ENCODE data around the gene COQ6.
"Not testable (repeated sequence)": the region's sequence is repeated elsewhere in the genome, so short reads cannot be mapped to it uniquely, and the experiment has no call there.

The COQ6 gene

DNA sequence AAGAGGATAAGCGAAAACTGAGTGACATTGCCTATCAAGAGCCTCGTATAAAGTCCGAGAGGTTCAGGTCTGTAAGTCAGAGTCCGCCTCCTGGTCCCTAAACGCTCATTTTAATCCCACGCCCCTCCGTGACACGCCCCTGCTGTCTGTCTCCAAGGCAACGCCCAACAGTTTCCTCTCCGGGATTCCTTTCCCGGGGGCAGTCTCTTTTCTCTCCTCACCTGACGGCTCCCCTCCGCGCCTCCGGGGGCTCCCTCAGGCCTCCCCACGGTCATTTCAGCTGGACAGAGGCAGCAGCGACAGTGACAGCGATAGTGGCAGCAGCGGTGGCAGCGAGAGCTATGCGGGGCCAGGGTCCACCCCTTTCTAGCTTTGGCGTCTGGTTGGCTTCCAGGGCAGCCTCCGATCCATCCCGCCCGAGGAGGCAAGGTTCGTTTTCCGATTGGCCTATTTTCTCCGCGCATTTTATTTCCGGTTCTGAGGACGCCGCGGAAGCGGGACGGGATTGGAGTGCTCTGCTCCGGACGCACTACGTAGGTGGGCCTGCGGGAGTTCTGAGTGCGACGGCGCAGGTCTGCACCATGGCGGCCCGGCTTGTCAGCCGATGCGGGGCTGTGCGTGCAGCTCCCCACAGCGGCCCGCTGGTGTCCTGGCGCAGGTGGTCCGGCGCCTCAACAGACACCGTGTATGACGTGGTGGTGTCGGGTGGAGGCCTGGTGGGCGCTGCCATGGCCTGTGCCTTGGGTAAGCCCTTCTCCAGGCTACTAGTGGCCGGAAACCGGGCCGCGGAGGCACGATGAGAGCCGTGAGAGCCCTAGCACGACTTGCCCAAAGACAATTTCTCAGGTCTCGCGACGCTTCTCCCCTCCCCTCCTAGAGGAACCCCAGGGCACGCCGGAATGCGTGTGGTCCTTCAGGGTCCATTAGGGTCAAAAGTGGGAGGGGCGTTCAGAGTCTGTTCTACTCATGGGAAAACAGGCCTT, at the start of gene COQ6, which contains the start of gene FAM161B:
Gene COQ6 (plus strand): TSS at position 551 of the 983 bp plus-strand sequence. CDS start 31 bp downstream, at position 582.
Gene FAM161B (minus strand): TSS at position 343 of the 983 bp plus-strand sequence. CDS start 68 bp downstream, at position 275.
- peak; percentile 93 for DNase-seq

DNA sequence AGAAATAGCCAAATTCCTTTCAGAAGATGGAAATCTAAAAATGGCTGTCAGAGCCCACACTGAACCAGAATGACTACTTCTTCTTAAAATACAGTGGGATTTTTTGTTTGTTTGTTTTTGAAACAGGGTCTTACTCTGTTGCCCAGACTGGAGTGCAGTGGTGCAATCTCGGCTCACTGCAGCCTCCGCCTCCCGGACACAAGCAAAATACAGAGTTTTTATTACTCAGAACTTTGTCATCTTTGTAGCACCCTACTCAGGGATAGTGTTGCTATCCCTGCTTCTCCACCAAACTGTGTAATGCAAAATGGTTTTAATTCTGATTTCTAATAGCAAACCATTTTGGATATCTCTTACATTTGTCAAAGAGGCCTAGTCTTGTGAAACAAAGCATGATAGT, 47.1 kb upstream of the COQ6 start:
- DNase-seq: no peak

DNA sequence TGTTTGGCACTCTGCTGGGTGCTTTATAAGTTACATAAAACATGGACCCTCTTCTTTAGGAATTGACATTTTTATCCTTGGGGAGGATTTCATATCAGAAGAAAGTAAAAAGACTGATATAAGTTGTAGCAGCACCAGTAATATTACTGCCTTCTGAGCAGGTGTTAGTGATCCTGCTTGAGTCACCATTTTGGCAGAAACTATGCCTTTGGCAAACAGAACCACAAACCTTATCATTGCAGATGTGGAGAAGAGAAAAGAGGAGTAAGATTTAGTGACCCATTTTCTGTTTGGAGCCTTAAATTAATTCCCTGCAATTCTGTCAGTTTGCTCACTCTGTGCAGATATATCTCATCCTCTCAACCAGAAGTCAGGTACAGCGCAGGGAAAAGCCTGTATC, 40.4 kb upstream of the COQ6 start:
- no peak for DNase-seq

DNA sequence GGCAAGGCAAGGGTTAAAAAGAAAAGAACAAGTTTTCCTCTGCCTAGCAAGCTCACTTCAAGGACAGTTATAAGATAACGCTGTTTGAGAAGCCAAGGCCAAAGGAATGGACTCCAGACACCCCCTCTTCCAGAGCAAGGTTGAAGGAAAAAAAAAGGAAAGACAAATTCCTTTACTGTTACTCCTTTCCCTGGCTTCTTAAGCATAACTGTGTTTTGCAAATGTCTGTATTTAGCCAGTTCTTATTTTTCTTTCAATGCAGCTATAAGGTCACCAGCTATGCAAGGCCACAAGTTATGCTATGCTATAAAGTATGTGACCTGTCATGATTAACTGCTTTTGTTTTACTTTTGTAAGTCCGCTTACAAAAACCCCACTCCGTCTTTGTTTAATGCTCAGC, 36.8 kb upstream of the COQ6 start:
- no peak for DNase-seq

DNA sequence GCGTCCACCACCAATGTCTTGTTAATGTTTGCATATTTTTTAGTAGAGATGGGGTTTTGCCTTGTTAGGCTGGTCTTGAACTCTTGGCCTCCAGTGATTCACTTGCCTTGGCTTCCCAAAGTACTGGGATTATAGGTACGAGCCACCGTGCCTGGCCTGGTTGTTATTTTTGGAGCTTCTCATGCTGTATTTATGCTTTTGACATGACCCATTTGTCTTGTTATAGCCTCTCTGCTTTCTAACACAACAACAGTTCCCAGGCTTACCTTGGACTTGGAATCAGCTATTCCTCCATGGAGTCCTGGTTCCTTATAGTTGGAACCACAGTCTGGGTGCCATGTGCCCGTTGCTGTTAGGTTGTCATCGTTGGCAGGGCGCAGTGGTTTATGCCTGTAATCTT, 33.8 kb upstream of the COQ6 start:
- no peak for DNase-seq

DNA sequence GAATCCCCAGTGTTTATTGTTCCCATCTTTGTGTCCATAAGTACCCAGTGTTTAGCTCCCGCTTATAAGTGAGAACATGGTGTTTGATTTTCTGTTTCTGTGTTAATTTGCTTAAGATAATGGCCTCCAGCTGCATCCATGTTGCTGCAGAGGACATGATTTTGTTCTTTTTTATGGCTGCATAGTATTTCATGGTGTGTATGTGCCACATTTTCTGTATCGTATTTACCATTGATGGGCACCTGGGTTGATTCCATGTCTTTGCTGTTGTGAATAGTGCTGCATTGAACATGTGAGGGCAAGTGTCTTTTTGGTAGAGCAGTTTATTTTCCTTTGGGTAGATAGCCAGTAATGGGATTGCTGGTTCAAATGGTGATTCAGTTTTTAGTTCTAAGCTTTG, 30.6 kb upstream of the COQ6 start:
- not testable (repeated sequence) for DNase-seq

DNA sequence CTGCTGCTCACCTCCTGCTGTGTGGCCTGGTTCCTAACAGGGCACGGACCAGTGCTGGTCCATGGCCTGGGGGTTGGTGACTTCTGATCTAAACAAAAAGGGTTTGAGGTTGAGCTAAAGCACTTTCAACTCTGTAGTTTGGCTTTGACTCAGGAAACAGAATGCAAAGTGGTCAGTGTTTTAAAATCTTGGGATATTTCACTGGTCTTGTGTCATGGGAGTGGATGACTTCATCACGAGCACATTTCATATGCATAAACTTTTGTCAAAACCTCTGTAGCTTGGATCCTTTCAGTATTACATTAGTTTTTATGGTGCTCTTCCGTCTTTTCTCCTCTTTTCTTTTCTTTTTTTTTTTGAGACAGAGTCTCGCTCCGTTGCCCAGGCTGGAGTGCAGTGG, 25.8 kb upstream of the COQ6 start:
- DNase-seq: no peak

DNA sequence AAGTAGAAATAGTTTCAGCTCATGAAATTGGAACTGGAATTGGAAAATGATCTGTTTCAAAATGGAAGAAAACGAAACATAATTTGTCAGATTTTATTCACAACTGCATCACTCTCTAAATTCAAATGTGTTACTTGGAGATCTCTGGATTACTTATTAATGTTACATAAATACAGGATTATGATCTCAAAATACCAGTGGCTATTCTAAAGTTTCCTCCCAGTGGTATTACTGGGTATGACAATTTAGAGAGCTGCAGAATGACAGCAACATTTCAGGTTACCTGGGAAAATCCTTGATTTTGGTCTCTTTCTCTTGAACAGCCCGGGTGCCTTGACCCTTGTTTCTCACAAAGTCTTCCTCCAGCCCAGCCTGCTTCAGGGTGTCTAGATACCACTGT, 14.4 kb upstream of the COQ6 start:
- no peak for DNase-seq

DNA sequence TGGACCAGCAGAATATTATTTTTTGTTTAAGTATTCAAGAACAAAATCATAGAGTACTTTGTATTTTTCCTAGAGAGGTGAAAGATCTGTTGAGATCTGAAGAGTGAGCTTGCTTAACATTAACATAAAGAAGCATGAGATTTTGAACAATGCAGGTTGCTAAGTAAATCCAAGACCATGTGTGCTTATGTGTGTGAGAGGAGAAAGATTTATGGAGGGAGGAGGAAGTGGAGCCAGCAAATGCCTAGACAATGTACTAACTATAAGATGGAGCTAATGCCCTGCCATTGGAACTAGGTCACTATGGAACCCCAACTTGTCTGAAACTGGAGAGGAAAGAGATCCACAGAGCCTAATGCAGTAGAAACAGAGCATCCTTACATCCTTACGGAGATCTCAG, 13.6 kb upstream of the COQ6 start:
- no peak for DNase-seq

DNA sequence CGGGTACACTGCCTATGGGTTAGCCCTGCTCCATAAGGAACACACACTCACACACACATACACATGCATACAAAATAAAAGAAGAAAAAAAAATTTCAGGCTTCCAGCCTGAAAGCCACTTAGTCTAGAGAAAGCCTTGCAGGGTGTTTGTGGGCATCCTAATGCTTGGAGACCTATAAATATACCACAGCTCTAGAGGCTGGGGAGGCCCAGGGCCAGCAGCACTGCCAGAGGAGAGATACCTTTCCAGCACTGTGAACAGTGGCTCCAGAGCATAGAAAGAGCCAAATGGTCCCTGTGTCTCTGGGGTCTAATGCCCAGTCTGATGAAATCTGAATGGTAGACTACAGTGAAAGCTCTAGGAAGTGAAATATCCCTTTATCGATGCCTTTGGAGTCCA, 13.1 kb upstream of the COQ6 start:
- no peak for DNase-seq

DNA sequence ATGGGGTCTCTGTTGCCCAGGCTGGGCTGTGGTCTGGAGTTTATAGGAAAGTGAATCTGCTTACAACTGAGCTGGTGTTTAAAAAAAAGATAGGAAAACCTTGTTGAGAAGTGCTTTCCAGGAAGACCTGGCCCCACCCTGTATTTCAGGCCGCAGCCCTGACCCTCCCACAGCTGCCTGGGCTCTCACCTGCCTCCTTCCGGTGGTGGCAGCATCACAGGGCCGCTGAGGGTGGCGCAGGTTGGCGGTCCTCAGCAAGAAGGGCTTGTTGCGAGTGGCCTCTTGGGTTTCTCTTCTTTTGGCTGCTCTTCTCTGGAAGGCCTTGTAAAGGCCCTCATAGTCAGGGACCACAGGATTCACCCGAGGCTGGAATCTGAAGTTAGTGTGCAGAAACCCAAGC, 7.9 kb upstream of the COQ6 start:
- no peak for DNase-seq

DNA sequence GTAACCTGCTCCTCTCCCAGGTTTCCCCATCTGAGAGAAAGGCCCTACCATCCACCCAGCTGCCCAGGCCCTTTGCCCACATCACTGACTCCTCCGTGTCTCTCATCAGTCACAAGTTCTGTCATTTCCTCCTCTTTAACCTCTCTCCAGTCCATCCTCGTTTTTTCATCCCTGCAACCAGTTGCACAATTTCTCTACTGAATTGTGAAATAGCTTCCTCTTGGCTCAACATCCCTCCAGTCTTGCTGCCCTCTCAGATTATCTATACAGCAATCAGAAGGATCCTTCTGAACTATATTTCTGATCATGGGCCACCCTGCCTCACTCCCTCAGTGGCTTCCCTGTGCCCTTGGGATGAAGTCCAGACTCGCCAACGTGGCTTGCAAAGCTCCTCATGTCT, 7.0 kb upstream of the COQ6 start:
- DNase-seq: no peak

DNA sequence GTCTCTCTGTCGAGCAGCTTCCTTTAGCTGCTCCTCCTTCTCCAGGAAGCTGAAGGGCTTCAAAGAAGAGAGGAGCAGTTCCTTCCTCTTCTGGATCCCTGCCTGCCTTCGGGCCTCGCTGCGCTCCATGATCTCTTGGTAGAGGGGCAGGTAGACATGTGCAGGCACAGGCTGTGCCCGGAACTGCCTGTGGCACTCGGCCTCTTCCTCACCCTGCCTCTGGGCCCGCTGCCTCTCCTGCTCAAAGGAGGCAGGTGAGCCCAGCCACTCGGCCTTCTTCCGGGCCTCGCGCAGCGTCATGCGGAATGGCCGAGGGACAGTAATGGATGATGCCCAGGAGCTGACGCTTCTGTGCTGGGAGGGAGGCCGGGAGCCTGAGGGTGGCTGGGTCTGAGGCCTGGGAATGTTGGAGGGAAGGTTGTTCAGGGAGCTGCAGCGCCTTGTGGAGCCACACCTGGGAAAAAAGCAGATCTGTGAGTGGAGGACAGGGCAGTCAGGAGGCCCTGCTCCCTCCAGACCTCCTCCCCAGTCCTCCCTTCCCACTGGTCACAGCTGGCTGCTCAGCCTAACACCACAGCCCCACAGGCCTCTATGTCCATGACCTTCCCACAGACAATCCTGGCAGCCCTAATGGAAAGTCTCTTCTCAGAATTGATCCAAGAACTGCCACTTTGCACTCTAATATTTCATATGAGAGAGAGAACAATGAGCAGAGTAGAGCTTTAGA, 5.5 kb upstream of the COQ6 start:
- DNase-seq: no peak

DNA sequence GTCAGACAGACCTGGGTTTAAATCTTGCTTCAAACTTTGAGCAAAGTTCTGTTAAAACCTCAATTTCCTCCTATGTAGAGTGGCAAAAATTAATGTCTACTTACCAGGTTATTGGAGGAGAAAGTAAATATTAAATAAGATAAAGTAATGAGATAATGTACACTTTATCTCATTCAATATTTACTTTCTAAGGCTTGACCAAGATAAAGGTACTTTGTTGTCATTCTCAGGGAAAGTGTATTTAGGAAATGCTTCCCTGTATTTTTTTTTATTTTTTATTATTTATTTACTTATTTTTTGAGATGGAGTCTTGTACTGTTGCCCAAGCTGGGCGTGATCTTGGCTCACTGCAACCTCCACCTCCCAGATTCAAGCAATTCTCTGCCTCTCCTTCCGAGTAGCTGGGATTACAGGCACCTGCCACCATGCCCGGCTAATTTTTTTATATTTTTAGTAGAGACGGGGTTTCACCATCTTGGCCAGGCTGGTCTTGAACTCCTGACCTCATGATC, 4.9 kb upstream of the COQ6 start:
- no peak for DNase-seq

DNA sequence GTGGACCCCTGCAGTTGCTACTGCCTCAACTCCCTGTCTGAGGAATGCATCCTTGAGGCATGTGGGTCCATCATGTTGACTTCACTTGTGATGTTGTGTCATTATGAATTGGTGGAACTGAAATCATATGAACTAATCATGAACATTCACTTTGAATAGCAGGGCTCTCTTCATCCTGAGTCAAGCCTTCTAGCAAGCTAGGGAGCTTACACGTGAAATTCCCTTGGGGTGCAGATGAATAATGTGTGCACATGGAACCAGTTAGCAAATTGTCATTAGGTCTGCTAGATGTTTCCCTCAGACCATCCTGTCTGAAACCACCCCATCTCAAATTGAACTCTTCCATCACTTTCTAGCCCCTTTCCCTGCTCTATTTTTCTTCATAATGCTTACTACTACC, 3.6 kb downstream of the COQ6 start:
- DNase-seq: no peak

DNA sequence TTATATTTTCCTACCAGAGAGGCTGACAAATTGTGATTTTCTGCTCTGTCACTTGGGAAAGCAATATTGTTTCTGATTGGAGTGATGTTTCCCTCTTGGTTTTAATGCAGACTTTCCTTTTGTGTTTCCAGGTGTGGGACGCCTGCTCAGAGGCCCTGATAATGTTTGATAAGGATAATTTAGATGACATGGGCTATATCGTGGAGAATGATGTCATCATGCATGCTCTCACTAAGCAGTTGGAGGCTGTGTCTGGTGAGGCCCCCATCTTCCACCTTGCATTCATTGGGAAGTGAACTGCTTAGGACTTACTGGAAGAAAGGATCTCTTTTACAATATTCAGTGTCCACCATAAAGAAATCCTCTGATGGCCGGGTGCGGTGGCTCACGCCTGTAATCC, 5.6 kb downstream of the COQ6 start:
- DNase-seq: no peak

DNA sequence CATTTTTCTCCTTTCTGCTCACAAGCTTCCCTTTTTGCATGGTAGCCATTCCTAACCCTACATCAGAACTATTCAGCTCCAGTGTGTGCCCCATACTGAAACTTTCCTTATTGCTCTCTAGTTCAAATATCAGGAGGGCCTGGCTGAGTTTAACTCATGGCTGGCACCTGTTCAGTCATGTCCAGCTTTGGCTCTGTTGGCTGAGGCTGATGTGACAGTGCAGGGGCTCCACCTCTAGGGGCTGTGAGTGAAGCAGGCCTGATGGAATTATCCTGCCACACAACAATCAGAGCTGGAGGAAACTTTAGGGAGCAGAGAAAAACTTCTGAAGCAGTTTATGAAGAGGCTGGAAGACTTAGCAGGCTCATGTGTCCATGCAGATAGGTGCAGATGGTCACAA, 8.5 kb downstream of the COQ6 start:
- DNase-seq: no peak

DNA sequence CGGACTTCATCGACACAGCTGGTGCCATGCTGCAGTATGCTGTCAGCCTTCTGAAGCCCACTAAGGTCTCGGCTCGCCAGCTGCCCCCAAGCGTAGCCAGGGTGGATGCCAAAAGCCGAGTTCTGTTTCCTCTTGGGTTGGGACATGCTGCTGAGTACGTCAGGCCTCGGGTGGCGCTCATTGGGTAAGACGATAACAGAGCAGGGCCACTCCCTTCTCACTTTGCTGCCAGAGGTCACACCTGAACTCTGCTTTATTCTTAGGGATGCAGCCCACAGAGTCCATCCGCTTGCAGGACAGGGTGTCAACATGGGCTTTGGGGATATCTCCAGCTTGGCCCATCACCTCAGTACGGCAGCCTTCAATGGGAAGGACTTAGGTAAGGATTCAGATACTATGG, 11.1 kb downstream of the COQ6 start:
- no peak for DNase-seq

DNA sequence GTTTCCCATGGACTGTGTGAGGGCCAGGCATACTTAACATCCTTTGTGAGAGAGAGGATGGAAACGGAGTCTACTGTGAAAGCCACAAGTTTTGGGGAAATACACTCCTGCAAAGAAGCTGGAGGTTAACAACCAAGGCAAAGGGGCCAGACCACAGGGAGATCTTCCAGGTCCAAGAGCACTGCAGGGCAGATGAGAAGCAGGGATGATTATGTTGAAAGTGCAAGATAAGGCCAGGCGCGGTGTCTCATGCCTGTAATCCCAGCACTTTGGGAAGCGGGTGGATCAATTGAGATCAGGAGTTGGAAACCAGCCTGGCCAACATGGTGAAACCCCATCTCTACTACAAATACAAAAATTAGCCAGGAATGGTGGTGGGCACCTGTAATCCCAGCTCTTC, 15.1 kb downstream of the COQ6 start:
- no peak for DNase-seq

DNA sequence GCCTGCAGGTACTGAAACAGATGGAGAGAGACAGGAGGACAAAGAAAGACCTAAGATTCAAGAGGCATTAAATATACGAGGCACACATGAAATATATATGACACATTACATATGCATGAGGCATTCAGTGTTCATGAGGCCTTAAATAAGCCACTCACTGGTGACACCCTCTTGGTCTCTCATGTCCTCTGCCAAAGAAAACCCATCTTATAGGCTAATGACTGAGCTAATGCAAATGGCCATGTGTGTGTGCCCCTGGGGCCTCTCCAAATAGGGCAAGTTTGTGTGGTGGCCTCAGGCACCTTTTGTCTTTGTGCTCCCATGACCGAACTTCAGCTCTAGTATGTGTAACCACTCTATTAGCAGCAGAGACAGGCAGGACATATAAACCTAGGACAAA, 18.8 kb downstream of the COQ6 start:
- DNase-seq: no peak

DNA sequence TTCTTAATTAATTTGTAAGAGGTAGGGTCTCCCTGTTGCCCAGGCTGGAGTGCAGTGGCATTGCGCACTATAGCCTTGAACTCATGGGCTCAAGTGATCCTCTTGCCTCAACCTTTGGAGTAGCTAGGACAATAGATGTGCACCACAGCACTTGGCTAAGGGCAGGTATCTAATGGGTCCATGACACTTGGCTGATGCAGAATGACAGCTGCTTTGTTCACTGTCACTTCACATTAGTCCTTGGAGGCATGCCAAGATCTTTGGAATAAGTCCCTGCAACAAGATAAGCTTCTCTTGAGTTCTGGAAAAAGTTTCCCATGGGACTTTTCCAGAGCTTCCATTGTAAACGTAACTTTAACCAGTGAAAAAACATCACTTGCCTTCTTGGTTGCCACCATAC, 23.4 kb downstream of the COQ6 start:
- no peak for DNase-seq

DNA sequence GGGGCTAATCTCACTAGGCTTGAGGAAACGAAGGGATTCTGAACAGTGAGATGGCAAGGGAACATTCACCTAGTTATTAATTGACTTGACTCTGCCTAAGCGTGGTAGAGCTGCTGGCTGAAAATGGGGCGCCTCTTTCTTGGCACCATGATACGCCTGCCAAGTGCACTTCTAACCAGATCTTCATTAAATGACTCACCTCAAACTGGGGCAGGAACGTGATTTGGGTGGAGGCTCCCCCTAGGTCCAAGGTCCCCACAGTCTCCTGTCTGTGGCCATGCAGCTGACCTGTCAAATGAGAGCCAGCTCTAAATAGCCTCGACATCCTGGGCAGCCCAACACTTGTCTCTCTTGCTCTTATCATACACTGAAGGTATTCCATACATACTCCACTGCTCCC, 26.0 kb downstream of the COQ6 start:
- no peak for DNase-seq

DNA sequence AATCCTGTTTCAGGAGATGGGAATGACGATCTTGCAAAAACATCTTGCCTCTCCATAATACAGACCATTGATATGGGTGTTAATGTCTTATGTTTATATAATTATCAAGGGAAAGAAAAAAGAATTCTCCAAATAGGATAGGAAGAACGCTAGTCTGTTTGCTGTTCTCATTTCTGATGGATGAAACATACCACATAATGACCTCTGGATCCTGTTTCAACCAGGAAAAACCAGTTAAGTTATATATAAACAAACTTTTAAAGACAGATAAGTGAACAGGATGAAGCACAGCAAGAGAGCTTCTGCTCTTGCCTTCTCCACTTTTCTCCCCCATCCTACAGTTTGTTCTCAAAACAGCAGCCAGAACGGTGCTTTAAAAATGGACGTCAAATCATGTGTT, 27.8 kb downstream of the COQ6 start:
- no peak for DNase-seq

DNA sequence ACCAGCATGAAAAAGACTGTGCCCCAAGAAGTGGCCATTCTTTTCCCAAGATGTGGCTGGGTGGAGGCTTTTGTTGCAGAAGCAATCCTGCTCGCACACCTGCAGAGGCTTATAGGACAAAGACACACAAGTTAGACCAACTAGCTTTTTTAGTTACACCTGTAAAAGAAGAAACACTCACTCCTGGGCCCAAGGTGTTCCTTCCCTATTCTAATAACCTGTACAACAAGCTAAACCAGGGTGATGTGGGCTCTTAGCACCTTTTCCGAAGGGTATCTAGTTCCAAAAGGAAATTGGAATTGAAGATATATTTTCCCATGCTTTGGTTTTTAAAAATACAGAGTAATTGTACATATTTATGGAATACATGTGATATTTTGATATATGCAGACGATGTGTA, 38.0 kb downstream of the COQ6 start:
- DNase-seq: no peak
